C4-2B (cell line): ENCODE measurements around the gene PKMYT1.
"Not testable (repeated sequence)": the region's sequence is repeated elsewhere in the genome, so short reads cannot be mapped to it uniquely, and the experiment has no call there.

ENCODE experiments used
- H3K27ac ChIP-seq: fragments of 450-650 bp; 2 replicates; pipeline ENCODE4 v1.5.1; 2017
- CTCF ChIP-seq: fragments of 450-650 bp; conservative IDR thresholded peaks from 2 replicates; pipeline ENCODE4 v1.5.1; 2017; ENCODE audit warnings: mild to moderate bottlenecking
- ZFX ChIP-seq: fragments of 450-650 bp; IDR thresholded peaks from 2 replicates; pipeline ENCODE4 v1.6.1; 2017

The PKMYT1 gene

GRCh38 chr16:2948807-2949704, 31.2 kb downstream of the PKMYT1 start:
- TF ChIP-seq ZFX (no peak), CTCF (no peak)

GRCh38 chr16:2946649-2947048, 33.6 kb downstream of the PKMYT1 start:
- no peak overlapping the region for H3K27ac ChIP-seq
- no peak for TF ChIP-seq CTCF
- no peak for TF ChIP-seq ZFX

More at GRCh38 chr16:2948807-2949704, 31.2 kb downstream of the PKMYT1 start:
- H3K27ac ChIP-seq: no peak overlapping the region

GRCh38 chr16:2943716-2944115, 36.5 kb downstream of the PKMYT1 start:
- H3K27ac ChIP-seq: not testable (repeated sequence)

- no peak overlapping the region for H3K27ac ChIP-seq
- TF ChIP-seq CTCF: no peak
- no peak for TF ChIP-seq ZFX
Measured at GRCh38 chr16:2942045-2942444, 38.2 kb downstream of the PKMYT1 start.

- no peak overlapping the region for H3K27ac ChIP-seq
- TF ChIP-seq ZFX (no peak), CTCF (no peak)
Measured at GRCh38 chr16:2939968-2940367, 40.3 kb downstream of the PKMYT1 start.

GRCh38 chr16:2938206-2938605, 42.0 kb downstream of the PKMYT1 start:
- H3K27ac ChIP-seq: no peak overlapping the region
- no peak for TF ChIP-seq CTCF
- no peak for TF ChIP-seq ZFX

GRCh38 chr16:2937170-2937569, 43.1 kb downstream of the PKMYT1 start:
- H3K27ac ChIP-seq: no peak overlapping the region
- TF ChIP-seq ZFX (no peak), CTCF (no peak)

- no peak for TF ChIP-seq ZFX
- TF ChIP-seq CTCF: no peak
- no peak overlapping the region for H3K27ac ChIP-seq
Measured at GRCh38 chr16:2936436-2937011, 43.7 kb downstream of the PKMYT1 start.
